GM18511 (cell line): ENCODE measurements around the gene PELI3.
A peak's percentile ranks its signal among the peaks of the same experiment; 100 is the strongest.
"Not testable (repeated sequence)": the region's sequence is repeated elsewhere in the genome, so short reads cannot be mapped to it uniquely, and the experiment has no call there.

ENCODE experiments used
- ATAC-seq: cut with Tn5 transposase; IDR thresholded peaks from one replicate; pipeline ENCODE4 v1.9.1; 2021; ENCODE audit warnings: mild to moderate bottlenecking, moderate library complexity; ENCODE audit not compliant: unreplicated experiment

PELI3 gene

DNA sequence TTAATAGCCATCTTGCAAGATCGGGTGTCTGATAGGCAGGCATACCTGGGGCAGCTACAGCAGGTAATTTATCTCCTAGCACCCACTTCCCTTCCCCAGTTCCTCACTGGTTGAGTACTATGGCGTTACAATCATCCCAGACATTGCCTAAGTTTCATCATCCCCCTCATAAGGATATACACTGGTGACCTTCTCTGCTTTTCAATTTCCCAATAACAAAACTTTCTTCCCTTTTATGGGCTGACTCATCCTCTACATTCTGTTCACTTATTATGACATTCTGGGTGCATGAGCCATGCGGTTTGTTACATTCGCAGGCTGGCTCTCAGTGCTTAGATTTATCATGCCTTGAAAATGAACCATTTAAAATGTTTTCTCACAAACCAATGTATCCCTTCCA lies 23.1 kb upstream of the PELI3 start:
- ATAC-seq, result no peak

DNA sequence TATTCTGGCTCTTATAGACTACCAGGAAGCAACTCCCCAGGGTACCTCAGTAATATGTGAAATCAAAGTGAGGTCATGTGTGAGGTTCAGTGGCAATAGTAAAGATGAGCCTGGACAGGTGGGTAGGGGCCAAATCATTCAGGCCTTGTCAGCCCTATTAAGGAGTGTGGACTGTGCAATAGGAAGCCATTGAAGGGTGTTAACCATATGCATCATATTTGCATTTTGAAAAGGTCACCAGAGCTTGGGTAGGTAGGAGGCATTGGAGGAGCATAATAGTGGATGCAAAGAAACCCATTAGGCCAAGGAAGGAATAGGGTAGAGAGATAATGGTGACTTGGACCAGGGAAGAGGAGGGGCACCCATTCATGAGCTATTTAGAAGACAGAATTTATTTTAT lies 19.7 kb upstream of the PELI3 start:
- ATAC-seq, result no peak

DNA sequence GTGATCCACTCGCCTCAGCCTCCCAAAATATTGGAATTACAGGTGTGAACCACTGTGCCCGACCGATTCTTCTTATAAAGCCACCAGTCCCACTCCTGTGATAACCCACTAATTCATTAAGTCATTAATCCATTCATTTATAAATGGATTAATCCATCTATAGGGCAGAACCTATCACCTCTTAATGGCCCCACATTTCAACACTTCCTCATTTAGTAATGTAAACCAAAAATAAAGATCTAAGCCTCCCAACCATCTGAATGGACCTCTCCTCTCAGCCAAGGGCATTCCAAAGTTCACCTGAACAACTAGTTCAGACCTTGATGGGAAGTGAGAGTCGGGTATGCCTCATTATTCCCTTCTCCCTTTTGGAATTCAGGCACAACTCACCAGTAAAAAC lies 18.2 kb upstream of the PELI3 start:
- ATAC-seq, result no peak

DNA sequence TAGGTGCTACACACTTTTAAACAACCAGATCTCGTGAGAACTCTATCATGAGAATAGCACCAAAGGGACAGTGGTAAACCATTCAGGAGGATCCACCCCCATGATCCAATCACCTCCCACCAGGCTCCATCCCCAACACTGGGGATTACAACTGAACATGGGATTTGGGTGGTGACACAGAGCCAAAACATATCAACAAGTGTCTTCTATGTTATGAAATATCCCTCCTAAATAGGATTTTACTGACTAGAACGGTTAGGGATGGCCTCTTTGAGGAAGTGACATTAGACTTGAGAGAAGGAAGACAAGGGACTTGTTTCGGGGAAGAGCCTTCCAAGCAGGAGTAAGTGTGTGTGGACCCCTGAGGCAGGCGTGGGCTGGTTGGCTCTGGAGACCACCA lies 16.1 kb upstream of the PELI3 start:
- no peak for ATAC-seq

DNA sequence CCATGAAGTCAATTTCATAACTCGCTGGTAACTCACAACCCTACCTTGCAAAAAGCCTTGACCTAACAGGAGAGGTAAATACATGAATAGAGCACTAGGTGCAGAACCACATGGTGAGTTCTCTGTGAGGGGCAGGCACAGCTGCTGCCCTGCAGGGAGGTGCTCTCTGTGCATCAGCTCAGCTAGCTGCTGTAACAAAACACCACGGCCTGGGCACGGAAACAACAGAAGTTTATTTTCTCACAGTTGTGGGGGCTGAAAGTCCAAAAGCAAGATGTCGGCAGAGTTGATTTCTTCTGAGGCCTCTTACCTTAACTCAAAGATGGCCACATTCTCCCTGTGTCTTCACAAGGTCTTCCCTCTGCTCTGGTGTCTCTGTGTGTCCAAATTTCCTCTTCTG lies 15.0 kb upstream of the PELI3 start:
- no peak for ATAC-seq

DNA sequence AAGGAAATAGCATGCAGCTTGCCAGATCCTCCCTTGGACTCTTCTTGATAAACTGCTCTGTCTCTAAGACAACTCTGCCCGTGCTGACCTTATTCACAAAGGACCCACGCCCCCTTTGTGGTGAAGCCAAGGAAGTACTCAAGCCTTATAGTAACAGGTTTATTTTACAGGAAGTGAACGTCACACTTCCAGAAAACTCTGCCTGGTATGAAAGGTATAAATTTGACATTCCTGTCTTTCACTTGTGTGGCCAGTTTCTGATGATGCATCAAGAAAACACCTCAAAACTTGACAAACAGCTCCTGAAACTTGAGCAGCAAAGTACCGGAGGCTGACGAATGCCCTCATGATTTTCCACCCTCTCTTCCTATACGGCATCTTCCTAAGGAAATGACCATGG lies 12.5 kb upstream of the PELI3 start:
- no peak for ATAC-seq

DNA sequence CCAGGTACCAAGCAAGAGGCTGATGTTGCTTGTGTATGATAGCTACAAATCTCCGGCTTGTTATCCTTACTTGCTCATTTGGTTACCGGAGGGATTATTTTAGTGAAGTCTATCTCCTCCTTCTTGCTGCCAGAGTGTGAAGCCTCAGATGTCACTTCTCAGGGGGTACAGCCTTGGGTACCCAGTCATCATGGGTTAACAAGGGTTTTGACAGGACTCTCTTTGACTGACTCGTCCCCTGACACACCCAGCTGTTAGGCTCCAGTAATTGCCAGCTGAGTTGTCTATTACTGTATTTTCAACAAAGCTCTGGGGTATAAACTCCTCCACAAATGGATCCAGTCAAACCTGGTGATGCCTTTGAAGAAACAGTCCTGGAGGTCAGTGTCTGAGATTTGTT lies 11.9 kb upstream of the PELI3 start:
- ATAC-seq, result no peak

DNA sequence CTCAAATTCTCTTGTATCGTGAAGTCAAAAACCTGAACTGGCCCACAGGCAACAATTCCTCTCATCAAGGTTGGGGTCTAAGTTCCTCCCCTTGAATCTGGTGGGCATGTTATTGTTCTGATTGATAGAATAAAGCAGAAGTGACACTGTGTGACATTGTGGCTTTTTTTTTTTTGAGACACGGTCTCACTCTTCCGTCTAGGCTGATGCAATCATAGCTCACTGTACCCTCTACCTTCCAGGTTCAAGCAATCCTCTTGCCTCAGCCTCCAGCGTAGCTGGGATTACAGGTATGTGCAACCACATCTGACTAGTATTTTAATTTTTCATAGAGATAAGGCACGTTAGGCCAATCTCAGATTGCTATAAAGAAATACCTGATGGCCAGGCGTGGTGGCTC lies 8.9 kb upstream of the PELI3 start:
- no peak for ATAC-seq

DNA sequence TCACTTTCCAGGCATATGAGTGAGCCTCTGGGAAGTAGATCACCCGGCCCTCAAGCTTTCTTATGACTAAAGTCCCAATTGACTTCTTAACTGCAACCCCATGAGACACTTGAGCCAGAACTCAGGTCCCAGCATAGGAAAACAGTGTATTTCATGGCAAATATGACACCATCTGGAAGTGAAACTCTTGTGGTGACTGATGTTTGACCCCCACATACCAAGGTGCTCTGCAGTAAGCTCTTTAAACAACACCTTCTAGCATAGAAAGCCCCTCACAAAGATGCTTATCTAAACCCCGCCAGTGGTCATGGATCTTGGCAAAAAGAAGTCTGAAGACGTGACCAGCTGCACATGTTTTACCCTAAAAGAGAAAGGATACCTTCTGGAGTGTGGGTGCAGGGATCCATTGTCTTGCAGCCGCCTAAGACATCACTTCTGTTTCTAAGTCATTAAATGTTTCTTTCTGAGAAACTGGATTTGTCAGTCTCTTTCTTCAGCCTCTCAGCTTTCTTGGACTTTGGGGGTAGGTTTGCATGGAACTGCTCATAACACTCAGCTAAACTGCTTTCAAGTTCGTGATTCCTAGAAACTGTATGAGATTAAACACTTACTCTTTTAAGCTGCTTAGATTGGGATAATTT lies 7.4 kb upstream of the PELI3 start:
- ATAC-seq, result peak; percentile 69

DNA sequence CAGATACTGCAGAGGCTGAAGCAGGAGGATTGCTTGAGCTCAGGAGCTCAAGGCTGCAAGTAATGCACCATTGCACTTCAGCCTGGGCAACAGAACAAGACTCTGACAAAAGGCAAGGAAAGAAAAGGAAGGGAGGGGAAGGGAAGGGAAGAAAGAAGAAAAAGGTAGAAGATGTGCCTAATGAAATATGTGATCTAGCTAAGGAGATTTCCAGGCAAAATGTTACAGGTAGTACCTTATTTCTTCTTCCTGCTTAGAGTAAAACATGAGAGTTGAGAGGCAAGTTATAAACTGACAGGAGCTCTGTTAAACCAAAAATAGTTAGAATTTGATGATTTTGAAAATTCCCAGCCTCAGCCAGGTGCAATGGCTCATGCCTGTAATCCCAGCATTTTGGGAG lies 4.7 kb upstream of the PELI3 start:
- no peak for ATAC-seq

DNA sequence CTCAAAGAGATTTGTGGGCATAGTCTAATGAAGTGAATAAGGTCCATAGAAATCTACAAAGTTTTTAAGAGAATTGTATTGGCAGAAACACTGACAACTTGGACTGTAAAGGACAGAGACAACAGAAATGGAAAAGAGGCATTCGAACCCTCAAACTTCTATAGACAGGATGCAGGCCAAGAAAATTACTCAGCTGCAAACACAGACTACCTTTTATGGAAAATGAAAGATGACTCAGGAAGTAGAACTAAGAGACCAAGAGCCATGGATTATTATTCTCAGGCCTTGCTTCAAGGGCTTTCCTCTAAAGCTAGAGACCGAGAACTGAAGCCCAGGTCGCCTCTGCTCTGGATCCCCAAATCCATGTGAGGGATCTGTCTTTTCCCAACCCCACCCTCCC lies 3.8 kb upstream of the PELI3 start:
- ATAC-seq, result no peak

DNA sequence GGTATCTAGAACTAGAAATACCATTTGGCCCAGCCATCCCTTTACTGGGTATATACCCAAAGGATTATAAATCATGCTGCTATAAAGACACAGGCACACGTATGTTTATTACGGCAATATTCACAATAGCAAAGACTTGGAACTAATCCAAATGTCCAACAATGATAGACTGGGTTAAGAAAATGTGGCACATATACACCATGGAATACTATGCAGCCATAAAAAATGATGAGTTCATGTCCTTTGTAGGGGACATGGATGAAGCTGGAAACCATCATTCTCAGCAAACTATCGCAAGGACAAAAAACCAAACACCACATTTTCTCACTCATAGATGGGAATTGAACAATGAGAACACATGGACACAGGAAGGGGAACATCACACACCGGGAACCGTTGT lies 2.6 kb upstream of the PELI3 start:
- ATAC-seq, result not testable (repeated sequence)

DNA sequence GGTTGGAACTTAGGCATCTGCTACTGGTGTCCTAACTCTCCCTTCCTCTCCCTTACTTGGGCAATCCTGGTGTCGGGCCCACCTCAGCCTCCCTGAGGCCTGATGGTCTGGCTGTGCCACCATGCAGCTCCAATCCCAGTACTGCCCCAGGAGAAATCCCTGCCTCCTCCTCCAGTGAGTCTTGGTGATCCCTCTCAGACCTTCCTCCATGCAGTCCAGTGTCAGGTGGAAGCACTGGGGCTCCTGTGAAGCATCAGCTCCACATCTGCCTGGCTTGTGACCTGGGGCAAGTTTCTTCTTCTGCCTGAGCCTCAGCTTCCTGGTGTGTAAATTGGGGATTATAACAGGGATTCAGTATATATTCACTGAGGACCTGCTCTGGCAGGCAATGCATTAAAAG lies 1.8 kb upstream of the PELI3 start:
- no peak for ATAC-seq

DNA sequence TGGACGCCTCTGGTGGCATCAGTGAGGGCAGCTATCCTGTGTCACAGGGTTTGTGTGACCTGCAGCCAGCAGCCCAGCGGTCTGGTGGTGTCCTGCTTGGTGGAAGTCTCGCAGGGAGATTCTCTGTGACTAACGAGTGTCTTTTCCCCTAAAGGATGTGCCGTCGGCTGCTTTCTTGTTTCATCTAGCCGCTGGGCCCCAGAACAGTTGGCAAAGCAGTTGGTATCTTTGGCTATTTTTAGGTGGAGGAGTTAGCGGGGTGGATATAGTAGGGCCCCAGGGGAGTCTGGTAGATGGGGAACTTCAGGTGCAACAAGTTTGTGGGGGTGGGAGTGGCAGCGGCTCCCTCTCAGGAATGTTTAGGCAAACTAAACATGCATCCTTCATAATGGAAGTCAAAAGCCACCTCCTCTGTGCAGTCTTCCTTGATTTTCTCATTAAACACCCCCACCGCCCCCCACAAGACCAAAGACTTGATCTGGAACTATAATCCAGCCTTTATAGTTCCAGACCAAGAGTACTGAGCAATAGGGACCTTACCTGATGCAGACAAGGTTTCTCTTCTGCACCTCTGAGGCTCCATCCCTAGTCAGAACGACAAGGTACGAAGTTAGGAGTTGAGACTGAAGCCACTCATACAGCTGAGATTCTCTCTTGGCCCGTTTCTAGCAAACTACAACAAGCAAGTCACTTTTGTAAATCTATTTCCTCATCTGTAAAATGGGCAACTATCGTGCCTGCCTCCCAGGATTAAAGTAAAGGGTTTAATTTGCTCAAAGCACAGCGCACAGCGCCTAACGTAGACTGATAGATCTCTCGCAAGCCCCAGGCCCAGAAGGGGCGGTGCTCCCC lies 1.1 kb upstream of the PELI3 start:
- no peak for ATAC-seq

DNA sequence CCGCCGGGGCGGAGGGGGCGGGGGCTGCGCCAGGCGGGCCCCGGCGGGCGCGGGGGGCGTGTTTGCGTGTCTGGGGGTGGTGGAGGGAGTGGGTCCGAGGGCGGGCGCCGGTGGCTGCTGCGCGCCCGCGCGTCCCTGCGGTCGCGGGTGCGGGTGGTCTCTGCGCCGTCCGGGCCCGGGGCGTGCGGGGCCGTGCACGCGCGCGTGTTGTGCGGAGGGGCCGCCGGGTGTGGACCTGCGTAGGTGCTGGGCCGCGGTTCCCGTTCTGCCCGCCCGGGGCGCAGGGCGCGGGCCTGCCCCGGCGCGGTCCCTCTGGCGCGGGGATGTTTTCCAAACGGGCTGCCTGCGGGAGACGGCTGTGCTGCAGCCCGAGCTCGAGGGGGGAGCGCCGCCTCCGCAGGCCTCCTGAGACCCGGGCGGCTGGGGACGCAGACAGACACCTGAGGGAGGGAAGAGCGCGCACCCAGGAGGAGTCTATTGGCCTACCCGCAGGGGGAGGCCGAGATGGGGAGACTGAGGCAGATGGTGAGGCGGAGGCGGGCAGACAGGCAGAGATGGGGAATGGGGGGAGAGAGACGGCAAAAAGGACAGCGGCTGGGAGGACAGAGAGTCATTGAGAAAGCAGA lies 442 bp downstream of the PELI3 start:
- ATAC-seq, result peak; percentile 39

DNA sequence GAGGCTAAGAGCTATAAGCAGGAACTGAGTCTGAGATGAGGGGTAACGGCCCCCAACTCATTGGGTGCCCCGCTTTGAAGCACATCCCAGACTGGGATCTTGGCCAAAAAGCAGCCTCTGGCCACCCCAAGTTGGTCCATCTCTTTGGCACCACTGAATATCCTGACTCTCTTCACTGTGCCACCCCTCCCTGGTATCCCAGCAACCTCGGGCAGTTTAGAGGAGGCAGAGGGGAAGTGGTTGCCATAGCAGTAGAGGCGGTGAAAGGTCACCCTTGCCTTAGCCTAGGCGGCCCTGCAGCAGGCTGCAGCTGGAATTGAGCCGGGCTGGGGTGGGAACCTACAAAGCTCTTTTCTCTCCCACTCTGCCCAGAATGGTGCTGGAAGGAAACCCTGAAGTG lies 1.1 kb downstream of the PELI3 start:
- no peak for ATAC-seq

DNA sequence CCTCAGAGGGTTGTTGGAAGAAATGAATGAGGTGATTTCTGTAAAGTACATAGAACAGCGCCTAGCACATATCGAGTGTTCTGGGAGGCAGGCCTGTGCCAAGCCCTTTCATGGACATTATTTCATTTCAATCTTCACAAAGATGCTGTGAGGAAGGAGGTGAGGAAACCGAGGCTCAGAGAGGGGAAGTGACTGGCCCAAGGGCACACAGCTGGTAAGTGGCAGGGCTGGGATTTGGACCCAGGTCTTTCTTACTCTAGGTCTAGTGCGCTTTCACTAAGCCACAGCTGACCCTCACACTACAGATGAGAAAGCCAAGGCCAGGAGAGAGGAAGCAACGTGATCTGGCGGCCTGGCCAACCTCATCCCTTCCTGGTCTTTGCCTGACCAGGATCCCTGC lies 2.0 kb downstream of the PELI3 start:
- ATAC-seq, result no peak

DNA sequence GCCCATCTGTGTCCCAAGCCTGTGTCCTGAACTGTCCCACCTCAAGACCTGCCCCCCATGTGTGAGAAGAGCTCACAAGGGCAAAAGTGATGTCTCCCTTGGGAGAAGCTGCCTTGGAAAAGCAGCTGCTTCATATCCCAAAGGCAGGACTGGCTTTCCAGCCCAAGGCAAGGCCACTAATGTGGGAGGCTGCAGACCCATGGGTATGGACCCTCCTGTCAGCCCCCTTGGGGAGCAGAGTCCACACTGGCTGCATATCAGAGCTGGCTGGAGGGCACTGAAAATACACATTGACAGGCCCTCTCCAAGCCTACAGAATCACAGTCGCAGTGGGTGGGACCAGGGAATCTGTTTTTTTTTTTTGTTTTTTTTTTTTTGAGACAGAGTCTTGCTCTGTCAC lies 2.7 kb downstream of the PELI3 start:
- ATAC-seq, result no peak

DNA sequence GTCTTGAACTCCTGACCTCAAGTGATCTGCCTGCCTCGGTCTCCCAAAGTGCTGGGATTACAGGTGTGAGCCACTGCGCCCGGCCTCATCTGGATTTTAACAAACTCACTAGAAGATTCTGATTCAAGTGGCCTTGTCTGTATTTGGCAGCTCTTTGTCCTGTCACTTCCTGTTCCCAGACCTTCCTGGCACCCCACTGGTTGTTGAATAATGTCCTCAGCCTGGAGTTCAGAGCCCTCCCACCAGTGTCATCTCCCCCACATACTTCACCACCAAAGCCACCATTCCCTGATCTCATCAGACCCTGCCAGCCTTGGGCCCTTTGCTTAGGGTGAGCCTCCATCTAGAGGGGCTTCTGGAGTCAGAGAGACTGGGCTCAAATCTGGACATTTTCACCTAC lies 3.3 kb downstream of the PELI3 start:
- ATAC-seq, result no peak

DNA sequence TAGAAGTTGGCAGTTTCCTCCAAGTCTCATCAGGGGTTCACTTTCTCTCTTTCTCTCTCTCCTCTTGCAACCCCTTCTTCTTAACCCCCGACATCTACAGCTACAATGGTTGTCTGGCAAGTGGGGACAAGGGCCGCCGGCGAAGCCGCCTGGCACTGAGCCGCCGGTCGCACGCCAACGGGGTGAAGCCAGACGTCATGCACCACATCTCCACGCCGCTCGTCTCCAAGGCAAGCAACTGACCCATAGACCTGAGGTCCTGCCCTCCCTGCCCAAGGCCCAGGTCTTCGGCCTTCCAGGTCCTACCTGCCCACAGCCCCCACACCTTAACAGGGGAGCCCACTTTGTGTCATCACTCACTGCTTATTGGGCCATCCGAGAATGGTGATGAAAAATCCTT lies 4.4 kb downstream of the PELI3 start:
- no peak for ATAC-seq

DNA sequence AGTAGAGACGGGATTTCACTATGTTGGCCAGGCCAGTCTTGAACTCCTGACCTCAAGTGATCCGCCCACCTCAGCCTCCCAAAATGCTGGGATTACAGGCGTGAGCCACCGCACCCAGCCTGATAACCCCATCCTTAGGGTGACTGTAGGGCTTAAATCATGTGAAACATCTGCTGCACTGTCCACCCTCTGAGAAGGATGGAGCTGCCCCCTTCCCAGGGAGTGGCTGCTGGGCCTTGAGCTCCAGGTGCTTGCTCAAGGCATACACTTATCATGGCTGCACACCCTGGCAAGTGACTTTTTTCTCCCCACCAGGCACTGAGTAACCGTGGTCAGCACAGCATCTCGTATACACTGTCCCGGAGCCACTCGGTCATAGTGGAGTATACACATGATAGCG lies 5.3 kb downstream of the PELI3 start:
- ATAC-seq, result no peak

DNA sequence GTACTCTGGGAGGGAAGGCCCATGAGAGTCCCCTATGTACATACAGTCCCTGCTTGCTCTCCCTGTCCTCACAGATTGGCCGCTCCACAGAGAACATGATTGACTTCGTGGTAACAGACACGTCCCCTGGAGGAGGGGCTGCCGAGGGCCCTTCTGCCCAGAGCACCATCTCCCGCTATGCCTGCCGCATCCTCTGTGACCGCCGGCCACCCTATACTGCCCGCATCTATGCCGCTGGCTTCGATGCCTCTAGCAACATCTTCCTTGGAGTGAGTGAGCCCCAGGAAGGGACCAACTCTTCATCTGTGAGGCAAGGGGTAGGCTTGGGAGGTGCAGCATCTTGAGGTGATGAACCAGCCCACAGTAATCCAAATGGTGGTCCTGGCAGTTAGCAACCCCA lies 6.5 kb downstream of the PELI3 start:
- ATAC-seq, result no peak
